Suprapubic skin (tissue), 4 donors: ENCODE data around the gene LRP2BP.

Experiments used
- CTCF ChIP-seq, 2 donors: fragments of 200-600 bp in 1 of 2; fragments of 450-650 bp in 1 of 2; sonication (generic) in 1 of 2; IDR thresholded peaks; one replicate each; pipeline ENCODE4 v1.5.1; 2016 to 2019; ENCODE audit warnings: antibody characterized with exemption in 2 of 2, mild to moderate bottlenecking in 1 of 2, moderate library complexity in 1 of 2
- POLR2A ChIP-seq, 2 donors: fragments of 450-650 bp; IDR thresholded peaks; one replicate each; pipeline ENCODE4 v1.6.1; 2017; ENCODE audit warnings: antibody characterized with exemption in 2 of 2, mild to moderate bottlenecking in 2 of 2, moderate library complexity in 2 of 2
- POLR2AphosphoS5 ChIP-seq, 3 donors: sonication (generic); formaldehyde crosslinking; IDR thresholded peaks; one replicate each; pipeline ENCODE4 v1.6.1; 2017; ENCODE audit warnings: antibody characterized with exemption in 3 of 3

- no peak for TF ChIP-seq POLR2A (IDR thresholded peaks at IDR 0.05)
- TF ChIP-seq CTCF (IDR thresholded peaks at IDR 0.05), result no peak
- no peak for TF ChIP-seq POLR2AphosphoS5 (IDR thresholded peaks at IDR 0.05)
These were observed 16.7 kb upstream of the LRP2BP start for GRCh38 chr4:185412412-185412811.
